ENCODE data around the gene ABCA2. TPM values are rescaled to one million over a fixed set of nuclear protein-coding genes. Genes with fewer than 3 reads are reported as not detected.

Gene ABCA2
- total and polyA plus RNA-seq, 4 donors = 13.4 to 39.0 (median 16.5) TPM

DNA sequence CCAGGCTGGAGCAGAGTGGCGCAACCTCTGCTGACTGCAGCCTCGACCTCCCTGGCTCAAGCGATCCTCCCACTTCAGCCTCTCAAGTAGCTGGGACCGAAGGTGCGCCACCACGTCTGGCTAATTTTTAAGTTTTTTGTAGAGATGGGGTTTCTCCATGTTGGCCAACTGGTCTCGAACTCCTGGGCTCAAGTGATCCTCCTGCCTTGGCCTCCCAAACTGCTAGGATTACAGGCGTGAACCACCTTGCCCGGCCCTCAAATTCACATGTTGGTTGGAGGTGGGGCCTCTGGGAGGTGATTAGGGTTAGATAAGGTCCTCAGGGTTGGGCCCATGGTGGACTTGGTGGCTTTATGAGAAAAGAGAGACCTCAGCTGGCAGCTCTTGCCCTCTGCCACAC, 65.9 kb downstream of the ABCA2 start:
- 92 to 95% methylated on average over 9 of the region's 9 CpGs for WGBS, 2 donors
- Histone ChIP-seq H3K4me3 (no peak overlapping the region), H3K9ac (ENCODE audit: insufficient read depth in 1 of 2, low read length in 2 of 2) (no peak overlapping the region), H3K4me1 (ENCODE audit: control insufficient read depth in 5 of 5, insufficient read depth in 5 of 5, low read length in 5 of 5) (peaks cover 0 to 8% (median 3%) of the 10 kb centered on the region in 5 donors), H3K27me3 (ENCODE audit: control insufficient read depth in 3 of 3, insufficient read depth in 3 of 3, low read length in 2 of 3) (no peaks in the 10 kb centered on the region), H3K36me3 (ENCODE audit: control insufficient read depth in 4 of 4, insufficient read depth in 4 of 4, low read length in 4 of 4) (no peaks in the 10 kb centered on the region), H3K9me3 (ENCODE audit: control insufficient read depth in 4 of 4, insufficient read depth in 3 of 4, low read length in 3 of 4) (no peaks in the 10 kb centered on the region), H3K27ac (ENCODE audit: low read depth in 1 of 2, low read length in 1 of 2) (no peak overlapping the region)
- DNase-seq = no peak
- TF ChIP-seq, protein P1, sequence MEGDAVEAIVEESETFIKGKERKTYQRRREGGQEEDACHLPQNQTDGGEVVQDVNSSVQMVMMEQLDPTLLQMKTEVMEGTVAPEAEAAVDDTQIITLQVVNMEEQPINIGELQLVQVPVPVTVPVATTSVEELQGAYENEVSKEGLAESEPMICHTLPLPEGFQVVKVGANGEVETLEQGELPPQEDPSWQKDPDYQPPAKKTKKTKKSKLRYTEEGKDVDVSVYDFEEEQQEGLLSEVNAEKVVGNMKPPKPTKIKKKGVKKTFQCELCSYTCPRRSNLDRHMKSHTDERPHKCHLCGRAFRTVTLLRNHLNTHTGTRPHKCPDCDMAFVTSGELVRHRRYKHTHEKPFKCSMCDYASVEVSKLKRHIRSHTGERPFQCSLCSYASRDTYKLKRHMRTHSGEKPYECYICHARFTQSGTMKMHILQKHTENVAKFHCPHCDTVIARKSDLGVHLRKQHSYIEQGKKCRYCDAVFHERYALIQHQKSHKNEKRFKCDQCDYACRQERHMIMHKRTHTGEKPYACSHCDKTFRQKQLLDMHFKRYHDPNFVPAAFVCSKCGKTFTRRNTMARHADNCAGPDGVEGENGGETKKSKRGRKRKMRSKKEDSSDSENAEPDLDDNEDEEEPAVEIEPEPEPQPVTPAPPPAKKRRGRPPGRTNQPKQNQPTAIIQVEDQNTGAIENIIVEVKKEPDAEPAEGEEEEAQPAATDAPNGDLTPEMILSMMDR (IDR thresholded peaks at IDR 0.05; ENCODE audit: control extremely low read depth, extremely low read depth) = no peak
- ATAC-seq (ENCODE audit: insufficient read depth, low FRiP score) = no peak

DNA sequence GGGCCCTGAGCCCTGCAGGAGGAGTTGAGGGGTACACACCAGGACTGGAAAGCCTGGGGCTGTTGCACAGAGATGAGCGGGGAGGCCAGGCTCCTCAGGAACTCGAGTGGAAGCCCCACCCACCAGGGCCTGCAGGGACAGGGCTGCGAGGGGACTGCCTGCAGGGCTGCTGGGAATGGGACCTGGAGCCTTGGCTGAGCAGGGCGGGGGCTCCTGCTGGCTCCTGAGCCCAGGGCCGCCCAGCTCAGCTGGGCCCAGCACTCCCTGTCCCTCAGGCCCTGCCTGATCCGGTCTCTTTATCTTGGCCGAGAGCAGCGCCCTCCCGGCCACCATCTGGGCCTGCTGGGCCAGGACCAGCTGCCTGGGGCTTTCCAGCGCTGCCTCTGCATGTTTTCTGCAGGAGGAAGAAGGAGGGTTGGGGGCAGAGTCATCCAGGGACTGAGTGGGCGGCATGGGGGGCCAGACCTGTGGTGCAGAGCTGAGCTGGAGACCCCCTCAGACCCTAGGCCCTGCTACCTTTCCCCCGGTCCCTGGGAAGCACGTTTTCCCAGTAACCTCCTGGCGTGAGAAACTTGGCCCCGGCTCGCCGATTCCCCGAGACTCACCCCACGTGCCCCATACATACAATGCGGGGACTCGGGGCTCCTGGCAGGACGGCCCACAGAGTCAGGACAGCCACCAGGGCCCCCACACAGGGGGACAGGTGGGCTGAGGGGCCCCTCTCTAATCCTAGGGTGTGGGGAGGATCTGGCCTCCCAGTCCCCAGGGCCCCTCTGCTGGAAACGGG, 66.6 kb downstream of the ABCA2 start:
- DNase-seq (no peak), ATAC-seq (ENCODE audit: insufficient read depth, low FRiP score) (no peak)
- H3K9me3 ChIP-seq (ENCODE audit: control insufficient read depth in 4 of 4, insufficient read depth in 3 of 4, low read length in 3 of 4) = no peaks in the 10 kb centered on the region
- H3K4me3 ChIP-seq = no peak overlapping the region
- H3K9ac ChIP-seq (ENCODE audit: insufficient read depth in 1 of 2, low read length in 2 of 2) = no peak overlapping the region
- H3K4me1 ChIP-seq (ENCODE audit: control insufficient read depth in 5 of 5, insufficient read depth in 5 of 5, low read length in 5 of 5) = peaks cover 0 to 8% (median 3%) of the 10 kb centered on the region in 5 donors
- WGBS, 2 donors = 83 to 86% methylated on average over 23 of the region's 23 CpGs
- TF ChIP-seq, protein P1 (IDR thresholded peaks at IDR 0.05; ENCODE audit: control extremely low read depth, extremely low read depth) = no peak
- H3K27me3 ChIP-seq (ENCODE audit: control insufficient read depth in 3 of 3, insufficient read depth in 3 of 3, low read length in 2 of 3) = no peaks in the 10 kb centered on the region
- no peak overlapping the region for H3K27ac ChIP-seq (ENCODE audit: low read depth in 1 of 2, low read length in 1 of 2)
- no peaks in the 10 kb centered on the region for H3K36me3 ChIP-seq (ENCODE audit: control insufficient read depth in 4 of 4, insufficient read depth in 4 of 4, low read length in 4 of 4)

DNA sequence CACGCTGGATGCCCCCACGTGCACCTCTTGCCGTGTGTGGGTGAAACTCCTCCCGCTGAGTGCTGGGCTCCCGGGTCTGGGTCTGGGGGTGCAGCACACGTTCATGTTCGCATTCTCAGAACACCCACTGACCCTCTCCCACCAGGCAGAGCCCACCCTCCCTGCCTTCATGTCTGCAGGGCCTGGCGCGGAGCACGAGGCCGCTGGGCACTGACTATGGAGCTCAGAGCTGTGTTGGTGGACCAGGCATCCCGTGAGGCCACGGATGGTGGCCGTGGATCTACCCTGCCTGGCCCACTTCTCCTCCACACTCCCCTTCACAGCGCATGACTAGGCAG, 67.1 kb downstream of the ABCA2 start:
- WGBS, 2 donors = 89 to 97% methylated on average over 15 of the region's 15 CpGs
- no peak overlapping the region for H3K27ac ChIP-seq (ENCODE audit: low read depth in 1 of 2, low read length in 1 of 2)
- ATAC-seq (ENCODE audit: insufficient read depth, low FRiP score) (no peak), DNase-seq (no peak)
- H3K4me3 ChIP-seq = no peak overlapping the region
- H3K9me3 ChIP-seq (ENCODE audit: control insufficient read depth in 4 of 4, insufficient read depth in 3 of 4, low read length in 3 of 4) = no peaks in the 10 kb centered on the region
- no peaks in the 10 kb centered on the region for H3K36me3 ChIP-seq (ENCODE audit: control insufficient read depth in 4 of 4, insufficient read depth in 4 of 4, low read length in 4 of 4)
- H3K9ac ChIP-seq (ENCODE audit: insufficient read depth in 1 of 2, low read length in 2 of 2) = no peak overlapping the region
- TF ChIP-seq, protein P1 (IDR thresholded peaks at IDR 0.05; ENCODE audit: control extremely low read depth, extremely low read depth) = no peak
- H3K4me1 ChIP-seq (ENCODE audit: control insufficient read depth in 5 of 5, insufficient read depth in 5 of 5, low read length in 5 of 5) = peaks cover 0 to 8% (median 0%) of the 10 kb centered on the region in 5 donors
- H3K27me3 ChIP-seq (ENCODE audit: control insufficient read depth in 3 of 3, insufficient read depth in 3 of 3, low read length in 2 of 3) = no peaks in the 10 kb centered on the region
